Stomach smooth muscle (tissue), 2 donors: Measurements from ENCODE around the gene PHACTR1.

ENCODE experiments used
- H3K27ac ChIP-seq: one replicate; pipeline ENCODE4 v1.7.0; 2013; ENCODE audit warnings: mild to moderate bottlenecking, low read length, inconsistent platforms
- H3K27me3 ChIP-seq, 2 donors: one replicate each; pipeline ENCODE4 v1.7.0; 2013; ENCODE audit warnings: low read length in 2 of 2; ENCODE audit not compliant: insufficient read depth in 2 of 2, control insufficient read depth in 1 of 2
- H3K36me3 ChIP-seq, 2 donors: one replicate each; pipeline ENCODE4 v1.7.0; 2013; ENCODE audit warnings: low read length in 2 of 2; ENCODE audit not compliant: control insufficient read depth in 2 of 2, insufficient read depth in 2 of 2
- H3K4me1 ChIP-seq: one replicate; pipeline ENCODE4 v1.7.0; 2013; ENCODE audit warnings: low read length; ENCODE audit not compliant: control insufficient read depth, insufficient read depth
- H3K4me3 ChIP-seq, 2 donors: one replicate each; pipeline ENCODE4 v1.7.0; 2013; ENCODE audit warnings: low read length in 2 of 2
- H3K9ac ChIP-seq, 2 donors: one replicate each; pipeline ENCODE4 v1.7.0; 2013; ENCODE audit warnings: low read length in 2 of 2, mild to moderate bottlenecking in 1 of 2
- H3K9me3 ChIP-seq, 2 donors: one replicate each; pipeline ENCODE4 v1.7.0; 2013; ENCODE audit warnings: low read length in 2 of 2; ENCODE audit not compliant: control insufficient read depth in 2 of 2
- donor health status: healthy.
- donor health status: Pancreatic carcinoma.

Gene PHACTR1

GRCh38 chr6:13222048-13222447 lies 505.5 kb downstream of the PHACTR1 start:
- Histone ChIP-seq H3K27me3 (no peaks in the 10 kb centered on the region), H3K9ac (no peak overlapping the region), H3K9me3 (no peaks in the 10 kb centered on the region), H3K27ac (no peak overlapping the region), H3K36me3 (no peaks in the 10 kb centered on the region), H3K4me1 (peaks cover 4% of the 10 kb centered on the region), H3K4me3 (no peak overlapping the region)

- H3K9me3 ChIP-seq: no peaks in the 10 kb centered on the region
- no peaks in the 10 kb centered on the region for H3K27me3 ChIP-seq
- no peak overlapping the region for H3K4me3 ChIP-seq
- H3K4me1 ChIP-seq: no peaks in the 10 kb centered on the region
- peaks cover 0 to 11% of the 10 kb centered on the region in 2 donors for H3K36me3 ChIP-seq
- no peak overlapping the region for H3K9ac ChIP-seq
- no peak overlapping the region for H3K27ac ChIP-seq
These were observed 509.5 kb downstream of the PHACTR1 start for GRCh38 chr6:13226071-13226470.

- H3K27ac ChIP-seq: no peak overlapping the region
- H3K9ac ChIP-seq: no peak overlapping the region
- H3K36me3 ChIP-seq: peaks cover 0 to 16% of the 10 kb centered on the region in 2 donors
- no peak overlapping the region for H3K4me3 ChIP-seq
- H3K9me3 ChIP-seq: no peaks in the 10 kb centered on the region
- H3K27me3 ChIP-seq: no peaks in the 10 kb centered on the region
- H3K4me1 ChIP-seq: no peaks in the 10 kb centered on the region
These were observed 512.0 kb downstream of the PHACTR1 start for GRCh38 chr6:13228264-13229204.

- no peak overlapping the region for H3K27ac ChIP-seq
- H3K9me3 ChIP-seq: no peaks in the 10 kb centered on the region
- no peaks in the 10 kb centered on the region for H3K4me1 ChIP-seq
- H3K4me3 ChIP-seq: no peak overlapping the region
- H3K27me3 ChIP-seq: no peaks in the 10 kb centered on the region
- H3K9ac ChIP-seq: no peak overlapping the region
- H3K36me3 ChIP-seq: peaks cover 0 to 17% of the 10 kb centered on the region in 2 donors
These were observed 512.9 kb downstream of the PHACTR1 start for GRCh38 chr6:13229205-13230085.

- no peak overlapping the region for H3K9ac ChIP-seq
- H3K4me1 ChIP-seq: no peaks in the 10 kb centered on the region
- H3K27me3 ChIP-seq: no peaks in the 10 kb centered on the region
- H3K27ac ChIP-seq: no peak overlapping the region
- no peaks in the 10 kb centered on the region for H3K9me3 ChIP-seq
- H3K4me3 ChIP-seq: no peak overlapping the region
- peaks cover 0 to 22% of the 10 kb centered on the region in 2 donors for H3K36me3 ChIP-seq
These were observed 516.5 kb downstream of the PHACTR1 start for GRCh38 chr6:13233106-13233505.

- Histone ChIP-seq H3K27me3 (no peaks in the 10 kb centered on the region), H3K36me3 (peaks cover 0 to 24% of the 10 kb centered on the region in 2 donors), H3K9me3 (no peaks in the 10 kb centered on the region), H3K27ac (no peak overlapping the region), H3K4me3 (no peak overlapping the region), H3K9ac (no peak overlapping the region), H3K4me1 (no peaks in the 10 kb centered on the region)
These were observed 517.6 kb downstream of the PHACTR1 start for GRCh38 chr6:13234130-13234529.

- H3K9me3 ChIP-seq: no peaks in the 10 kb centered on the region
- H3K4me1 ChIP-seq: no peaks in the 10 kb centered on the region
- no peak overlapping the region for H3K4me3 ChIP-seq
- peaks cover 0 to 21% of the 10 kb centered on the region in 2 donors for H3K36me3 ChIP-seq
- H3K27ac ChIP-seq: no peak overlapping the region
- H3K27me3 ChIP-seq: no peaks in the 10 kb centered on the region
- H3K9ac ChIP-seq: no peak overlapping the region
These were observed 518.8 kb downstream of the PHACTR1 start for GRCh38 chr6:13235339-13235738.

GRCh38 chr6:13237318-13237717 lies 520.8 kb downstream of the PHACTR1 start:
- H3K4me1 ChIP-seq: no peaks in the 10 kb centered on the region
- no peak overlapping the region for H3K27ac ChIP-seq
- no peaks in the 10 kb centered on the region for H3K9me3 ChIP-seq
- peaks cover 0 to 20% of the 10 kb centered on the region in 2 donors for H3K36me3 ChIP-seq
- no peak overlapping the region for H3K4me3 ChIP-seq
- H3K9ac ChIP-seq: no peak overlapping the region
- H3K27me3 ChIP-seq: no peaks in the 10 kb centered on the region

GRCh38 chr6:13238017-13238416 lies 521.5 kb downstream of the PHACTR1 start:
- Histone ChIP-seq H3K4me3 (no peak overlapping the region), H3K36me3 (peaks cover 0 to 17% of the 10 kb centered on the region in 2 donors), H3K27ac (no peak overlapping the region)

GRCh38 chr6:13238640-13239216 lies 522.2 kb downstream of the PHACTR1 start:
- H3K4me1 ChIP-seq: no peaks in the 10 kb centered on the region
- H3K27me3 ChIP-seq: no peaks in the 10 kb centered on the region
- peaks cover 0 to 15% of the 10 kb centered on the region in 2 donors for H3K36me3 ChIP-seq
- H3K4me3 ChIP-seq: no peak overlapping the region
- no peak overlapping the region for H3K9ac ChIP-seq
- H3K9me3 ChIP-seq: no peaks in the 10 kb centered on the region
- H3K27ac ChIP-seq: no peak overlapping the region

More at GRCh38 chr6:13238017-13238416, 521.5 kb downstream of the PHACTR1 start:
- no peaks in the 10 kb centered on the region for H3K9me3 ChIP-seq
- H3K27me3 ChIP-seq: no peaks in the 10 kb centered on the region
- no peaks in the 10 kb centered on the region for H3K4me1 ChIP-seq
- H3K9ac ChIP-seq: no peak overlapping the region
